ENCODE data around the gene LRATD1.

LRATD1 gene

GRCh38 chr2:14631406-14632040, 994 bp upstream of the LRATD1 start:
- DNase-seq (ENCODE audit: low read depth in 2 of 2), result no peak
- H3K4me3 ChIP-seq (replicated peaks in 1 of 2; ENCODE audit: low read depth in 2 of 2, low read length in 2 of 2), result no peak overlapping the region
- no peak for TF ChIP-seq CTCF (IDR thresholded peaks at IDR 0.05; ENCODE audit: low read depth, low read length)

GRCh38 chr2:14633061-14633460, 544 bp downstream of the LRATD1 start:
- DNase-seq (ENCODE audit: low read depth in 2 of 2), result no peak
- peak overlapping the region in 1 of 2 donors; percentile 41 for H3K4me3 ChIP-seq (replicated peaks in 1 of 2; ENCODE audit: low read depth in 2 of 2, low read length in 2 of 2)
- TF ChIP-seq CTCF (IDR thresholded peaks at IDR 0.05; ENCODE audit: low read depth, low read length), result no peak

- no peak overlapping the region for H3K4me3 ChIP-seq (replicated peaks in 1 of 2; ENCODE audit: low read depth in 2 of 2, low read length in 2 of 2)
- no peak for TF ChIP-seq CTCF (IDR thresholded peaks at IDR 0.05; ENCODE audit: low read depth, low read length)
Observed at GRCh38 chr2:14633461-14634181, 1.1 kb downstream of the LRATD1 start.

GRCh38 chr2:14634182-14634488, 1.6 kb downstream of the LRATD1 start:
- peak overlapping the region in 1 of 2 donors; percentile 48 for H3K4me3 ChIP-seq (replicated peaks in 1 of 2; ENCODE audit: low read depth in 2 of 2, low read length in 2 of 2)
- TF ChIP-seq CTCF (IDR thresholded peaks at IDR 0.05; ENCODE audit: low read depth, low read length), result no peak
- no peak for DNase-seq (ENCODE audit: low read depth in 2 of 2)

More at GRCh38 chr2:14633461-14634181, 1.1 kb downstream of the LRATD1 start:
- DNase-seq (ENCODE audit: low read depth in 2 of 2), result no peak

- DNase-seq (ENCODE audit: low read depth in 2 of 2), result peak; percentile 33 to 62
- H3K4me3 ChIP-seq (replicated peaks in 1 of 2; ENCODE audit: low read depth in 2 of 2, low read length in 2 of 2), result peak overlapping the region; percentile 13 to 48
Observed at GRCh38 chr2:14634489-14635390, 2.2 kb downstream of the LRATD1 start.

More at GRCh38 chr2:14634489-14635390, 2.2 kb downstream of the LRATD1 start:
- peak; percentile 69 for TF ChIP-seq CTCF (IDR thresholded peaks at IDR 0.05; ENCODE audit: low read depth, low read length)
